HEK293T (cell line): Measurements from ENCODE around the gene RNF214.
A peak's percentile ranks its signal among the peaks of the same experiment; 100 is the strongest.

Experiments
- CTCF ChIA-PET: fragments of 350-600 bp; formaldehyde crosslinking; extraction: SDS; loops from one replicate; lab custom pipeline; 2021; ENCODE audit warnings: antibody characterized with exemption, inconsistent platforms; lab: Yijun Ruan, JAX
- POLR2A ChIA-PET: fragments of 350-600 bp; formaldehyde crosslinking; extraction: SDS; loops from one replicate; lab custom pipeline; 2020; ENCODE audit warnings: antibody characterized with exemption, inconsistent platforms; lab: Yijun Ruan, JAX
- DNase-seq: peaks from one replicate; pipeline ENCODE4 v3.0.0; 2012; ENCODE audit warnings: mixed read lengths; ENCODE audit errors: extremely low spot score
- ARNT ChIP-seq: fragments of 450-650 bp; IDR thresholded peaks from 2 replicates; pipeline ENCODE4 v1.6.1; 2017; ENCODE audit warnings: mild to moderate bottlenecking
- BHLHE40 ChIP-seq: fragments of 450-650 bp; IDR thresholded peaks from 2 replicates; pipeline ENCODE4 v1.6.1; 2016; ENCODE audit warnings: mild to moderate bottlenecking, moderate library complexity, borderline replicate concordance
- CTBP1 ChIP-seq: fragments of 450-650 bp; IDR thresholded peaks from 2 replicates; pipeline ENCODE4 v1.6.1; 2016; ENCODE audit warnings: borderline replicate concordance
- ELF4 ChIP-seq: fragments of 450-650 bp; IDR thresholded peaks from 2 replicates; pipeline ENCODE4 v1.6.1; 2017; ENCODE audit warnings: antibody characterized with exemption
- FOXA1 ChIP-seq: fragments of 450-650 bp; IDR thresholded peaks from 2 replicates; pipeline ENCODE4 v1.6.1; 2016; ENCODE audit warnings: mild to moderate bottlenecking
- FOXK2 ChIP-seq: fragments of 450-650 bp; IDR thresholded peaks from 2 replicates; pipeline ENCODE4 v1.6.1; 2016; ENCODE audit warnings: mild to moderate bottlenecking
- FOXM1 ChIP-seq: fragments of 450-650 bp; IDR thresholded peaks from 2 replicates; pipeline ENCODE4 v1.6.1; 2017; ENCODE audit warnings: mild to moderate bottlenecking, borderline replicate concordance
- HDGF ChIP-seq: fragments of 450-650 bp; IDR thresholded peaks from 2 replicates; pipeline ENCODE4 v1.6.1; 2017; ENCODE audit warnings: antibody characterized with exemption, borderline replicate concordance
- L3MBTL2 ChIP-seq: fragments of 450-650 bp; conservative IDR thresholded peaks from 2 replicates; pipeline ENCODE4 v1.6.1; 2016; ENCODE audit warnings: mild to moderate bottlenecking
- LEF1 ChIP-seq: fragments of 450-650 bp; IDR thresholded peaks from 2 replicates; pipeline ENCODE4 v1.6.1; 2017; ENCODE audit warnings: mild to moderate bottlenecking, borderline replicate concordance
- NFRKB ChIP-seq: fragments of 450-650 bp; IDR thresholded peaks from 2 replicates; pipeline ENCODE4 v1.6.1; 2016; ENCODE audit warnings: mild to moderate bottlenecking, moderate library complexity
- SP1 ChIP-seq: fragments of 450-650 bp; IDR thresholded peaks from 2 replicates; pipeline ENCODE4 v1.6.1; 2017
- SUZ12 ChIP-seq: fragments of 450-650 bp; IDR thresholded peaks from 2 replicates; pipeline ENCODE4 v1.6.1; 2016; ENCODE audit warnings: mild to moderate bottlenecking
- TARDBP ChIP-seq: fragments of 450-650 bp; IDR thresholded peaks from 2 replicates; pipeline ENCODE4 v1.6.1; 2016
- ZNF384 ChIP-seq: fragments of 450-650 bp; IDR thresholded peaks from 2 replicates; pipeline ENCODE4 v1.6.1; 2016
- TF ChIP-seq, protein P1 (sequence below): fragments of 450-650 bp; IDR thresholded peaks from 2 replicates; pipeline ENCODE4 v1.6.1; 2016

The RNF214 gene

DNA sequence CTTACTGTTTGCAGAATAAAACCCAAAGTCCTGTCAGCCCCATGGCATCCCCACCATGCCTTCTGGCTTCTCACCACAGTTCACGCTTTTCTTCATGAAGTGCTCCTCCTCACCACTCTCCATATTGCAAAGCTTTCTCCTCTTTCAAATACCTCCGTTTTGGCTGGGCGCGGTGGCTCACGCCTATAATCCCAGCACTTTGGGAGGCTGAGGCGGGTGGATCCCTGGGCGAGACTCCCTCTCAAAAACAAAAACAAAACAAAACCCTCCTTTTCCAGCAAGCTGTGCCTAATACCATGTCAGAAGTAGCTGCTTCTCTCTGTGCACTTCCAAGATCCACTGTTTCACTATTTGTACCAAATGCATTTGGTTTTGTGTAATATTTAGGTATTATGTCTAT, 76.8 kb downstream of the RNF214 start:
- ChIA-PET CTCF (no interaction called here), POLR2A (interaction anchor here (1.6 kb wide), 1 partner anchor 19 kb away, joined by 7 read pairs; the partner anchor contains the start of gene CEP164)
- TF ChIP-seq, protein P1, sequence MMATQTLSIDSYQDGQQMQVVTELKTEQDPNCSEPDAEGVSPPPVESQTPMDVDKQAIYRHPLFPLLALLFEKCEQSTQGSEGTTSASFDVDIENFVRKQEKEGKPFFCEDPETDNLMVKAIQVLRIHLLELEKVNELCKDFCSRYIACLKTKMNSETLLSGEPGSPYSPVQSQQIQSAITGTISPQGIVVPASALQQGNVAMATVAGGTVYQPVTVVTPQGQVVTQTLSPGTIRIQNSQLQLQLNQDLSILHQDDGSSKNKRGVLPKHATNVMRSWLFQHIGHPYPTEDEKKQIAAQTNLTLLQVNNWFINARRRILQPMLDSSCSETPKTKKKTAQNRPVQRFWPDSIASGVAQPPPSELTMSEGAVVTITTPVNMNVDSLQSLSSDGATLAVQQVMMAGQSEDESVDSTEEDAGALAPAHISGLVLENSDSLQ: no peak
- DNase-seq: no peak

DNA sequence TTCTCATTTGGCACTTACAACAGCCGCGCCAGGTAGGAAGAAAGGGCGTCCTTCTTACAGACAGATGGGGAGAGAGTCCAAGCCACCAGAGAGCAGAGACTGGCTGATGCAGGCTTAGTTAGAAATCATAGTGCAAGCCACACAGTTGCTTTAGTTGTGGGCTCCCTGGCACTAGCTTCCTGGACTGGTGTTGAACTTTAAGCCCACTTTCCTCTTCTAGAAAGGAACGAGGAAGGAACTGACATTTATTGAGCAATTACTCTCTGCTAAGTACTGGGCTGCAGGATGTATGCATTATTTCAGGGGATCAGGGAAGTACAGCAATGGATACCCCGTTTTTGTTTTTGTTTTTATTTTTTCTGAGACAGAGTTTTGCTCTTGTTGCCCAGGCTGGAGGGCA, 80.6 kb downstream of the RNF214 start:
- no peak for DNase-seq
- ChIA-PET CTCF (no interaction called here), POLR2A (no interaction called here)
- TF ChIP-seq TARDBP (no peak), L3MBTL2 (no peak), FOXA1 (no peak), ARNT (no peak), ELF4 (no peak), NFRKB (no peak), ZNF384 (no peak), CTBP1 (no peak), SP1 (no peak), LEF1 (no peak), SUZ12 (no peak), FOXK2 (no peak), HDGF (no peak), FOXM1 (no peak), BHLHE40 (no peak)
- TF ChIP-seq, protein P1: no peak

DNA sequence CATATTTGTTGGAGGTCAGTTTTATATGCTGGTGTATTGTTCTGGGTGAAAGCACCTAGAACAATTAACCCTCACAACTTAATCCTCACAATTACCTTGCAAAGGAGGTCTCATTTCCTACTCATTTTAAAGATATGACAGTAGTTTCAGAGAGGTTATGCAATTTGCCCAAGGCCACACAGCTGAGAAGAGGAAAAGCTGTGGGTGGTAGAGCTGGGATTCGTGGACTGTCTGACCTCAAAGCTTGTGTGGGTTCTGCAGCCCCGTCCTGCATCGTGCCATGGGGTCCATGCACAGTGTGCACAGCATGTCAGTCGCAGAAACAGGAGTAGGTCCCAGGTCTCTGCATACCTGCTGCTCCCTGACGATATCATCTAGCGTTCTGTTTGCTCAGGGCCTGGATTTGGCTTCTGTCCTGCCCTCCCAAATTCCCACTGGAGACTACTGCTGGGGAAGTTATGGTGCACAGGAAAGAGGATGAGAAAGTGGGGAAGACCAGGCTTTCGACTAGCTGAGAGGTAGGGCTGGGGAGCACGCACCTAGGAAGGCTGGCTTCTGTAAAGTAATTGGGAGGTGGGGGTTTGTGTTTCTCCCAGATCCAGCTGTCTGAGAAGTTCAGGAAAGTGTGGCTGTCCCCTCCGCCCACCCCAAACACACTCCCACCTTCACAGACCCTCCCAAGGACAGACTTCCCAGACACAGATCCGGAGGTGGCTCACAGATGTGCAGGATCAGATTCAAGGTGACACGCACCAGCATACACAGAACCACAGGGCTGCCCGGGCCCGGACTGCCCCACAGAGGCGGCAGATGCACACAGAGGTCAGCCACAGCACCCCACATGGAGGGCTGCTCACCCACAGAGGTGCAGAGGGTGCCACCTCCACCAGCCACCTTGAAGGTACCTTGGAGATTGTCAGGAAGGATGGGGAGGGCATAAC, 81.6 kb downstream of the RNF214 start:
- POLR2A ChIA-PET: no interaction called here
- DNase-seq: no peak
- TF ChIP-seq CTBP1: no peak
- no peak for TF ChIP-seq ARNT
- TF ChIP-seq FOXK2: no peak
- no peak for TF ChIP-seq ELF4
- no peak for TF ChIP-seq LEF1
- TF ChIP-seq, protein P1: no peak
- no peak for TF ChIP-seq ZNF384
- TF ChIP-seq HDGF: no peak
- no peak for TF ChIP-seq BHLHE40
- CTCF ChIA-PET: no interaction called here

DNA sequence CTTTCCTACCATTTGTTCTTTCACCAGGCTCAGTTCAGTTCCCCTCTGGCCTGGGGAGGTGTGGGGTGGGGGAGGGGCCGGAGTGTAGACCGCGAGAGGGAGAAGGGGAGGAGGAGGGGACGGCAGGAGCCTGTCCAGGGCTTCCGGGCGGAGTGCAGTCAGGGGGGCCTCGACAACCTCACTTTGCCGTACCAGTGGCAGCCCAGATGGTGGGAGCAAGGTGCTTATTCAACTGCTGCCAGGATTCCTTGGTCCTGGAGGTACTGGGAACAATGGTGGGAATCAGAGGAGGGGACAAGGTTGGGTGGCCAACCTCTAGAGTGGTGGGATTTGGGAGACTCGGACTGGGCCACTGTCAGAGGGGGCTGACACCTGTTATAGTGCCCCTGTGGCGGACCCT, 82.4 kb downstream of the RNF214 start:
- CTCF ChIA-PET: interaction anchor here (1.2 kb wide), 1 partner anchor 19 kb away, joined by 3 read pairs; no protein-coding TSS in a partner anchor
- TF ChIP-seq FOXM1 (no peak), LEF1 (no peak), ARNT (no peak), CTBP1 (no peak), L3MBTL2 (no peak), BHLHE40 (no peak), FOXK2 (no peak), SP1 (no peak), TARDBP (no peak), ZNF384 (no peak), FOXA1 (no peak), HDGF (no peak), SUZ12 (no peak), ELF4 (no peak)
- DNase-seq: no peak
- POLR2A ChIA-PET: interaction anchor here (1.2 kb wide), 1 partner anchor 18 kb away, joined by 3 read pairs; no protein-coding TSS in a partner anchor

DNA sequence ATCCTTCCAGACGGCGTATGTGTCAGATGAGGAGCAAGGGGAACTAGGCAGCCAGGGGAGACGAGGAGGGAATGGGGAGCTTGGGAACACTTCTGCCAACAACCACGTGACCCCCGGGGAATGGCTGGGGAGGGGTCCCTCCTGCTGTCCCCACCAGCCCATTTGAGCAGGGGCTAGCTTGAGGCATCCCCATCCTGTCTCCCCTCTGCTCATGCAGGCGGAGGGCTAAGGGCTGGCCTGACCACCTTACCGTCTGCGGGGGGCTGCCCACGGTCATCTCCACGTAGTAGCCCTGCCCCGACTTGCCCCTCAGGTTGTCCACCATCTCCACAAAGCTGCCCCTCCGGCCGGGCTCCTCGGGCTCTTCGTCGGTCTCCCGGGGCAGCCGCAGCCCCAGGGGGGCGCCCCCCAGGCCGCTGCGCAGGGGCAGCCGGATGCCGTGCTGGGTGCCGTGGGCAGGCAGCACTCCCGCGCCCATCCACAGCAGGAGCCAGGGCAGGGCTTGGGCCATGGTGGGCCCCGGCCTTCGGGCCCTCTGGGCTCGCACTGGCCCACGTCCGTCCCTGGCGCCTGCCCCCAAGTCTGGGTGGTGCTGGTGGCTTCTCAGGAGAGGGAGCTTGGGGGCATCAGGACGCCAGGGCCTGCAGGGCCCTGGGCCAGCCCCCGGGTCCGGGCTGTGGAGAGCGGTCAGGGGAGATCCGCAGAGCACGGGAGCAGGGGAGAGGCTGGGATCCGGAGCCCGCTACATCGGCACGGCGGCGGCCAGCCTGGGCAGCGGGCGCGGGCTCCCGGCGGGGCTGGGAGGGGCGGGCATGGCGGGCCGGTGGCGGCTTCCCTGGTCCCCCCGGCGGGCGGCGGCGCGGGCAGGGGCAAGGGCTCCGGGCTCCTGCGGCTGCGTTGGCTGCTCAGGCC, 83.1 kb downstream of the RNF214 start:
- peak; percentile 33 for DNase-seq
- TF ChIP-seq L3MBTL2 (no peak), ELF4 (no peak), FOXA1 (no peak), HDGF (no peak), CTBP1 (no peak), ZNF384 (no peak)
- POLR2A ChIA-PET: interaction anchor here (1.2 to 2.4 kb wide), 2 partner anchors 12 to 19 kb away, joined by 3 to 16 read pairs; partner anchors contain the start of gene CEP164
- CTCF ChIA-PET: interaction anchor here (0.6 to 1.2 kb wide), 2 partner anchors 19 to 402 kb away, joined by 3 to 10 read pairs; no protein-coding TSS in a partner anchor
